H1 (cell line): ENCODE measurements around the gene DYRK1A. TPM values are rescaled to one million over a fixed set of nuclear protein-coding genes. Genes with fewer than 3 reads are reported as not detected.

ENCODE experiments used
- CTCF ChIA-PET: fragments of 300-600 bp; sonication (Branson Sonifier 250); formaldehyde crosslinking; loops from one replicate; lab custom pipeline; 2021; ENCODE audit not compliant: partially characterized antibody; lab: Charles Lee
- POLR2A ChIA-PET: fragments of 300-600 bp; sonication (Branson Sonifier 250); formaldehyde crosslinking; loops from one replicate; lab custom pipeline; 2021; ENCODE audit warnings: inconsistent platforms; ENCODE audit not compliant: partially characterized antibody; lab: Charles Lee
- DNase-seq, 2 experiments: peaks; one replicate each; pipeline versions ENCODE4 v3.0.0 to v3.0.0-alpha.2; 2010 to 2022; ENCODE audit warnings: low spot score in 2 of 2, low read depth in 1 of 2, mixed read lengths in 1 of 2
- FAIRE-seq: peaks from 2 replicates; lab custom pipeline; 2011; peaks lifted over from hg19 to GRCh38; lab: Jason Lieb, UNC
- H2AFZ ChIP-seq: 2 replicates; pipeline ENCODE4 v1.8.1; 2012; ENCODE audit warnings: low read length, inconsistent platforms
- H2AK5ac ChIP-seq: 2 replicates; pipeline ENCODE4 v1.6.1; 2013; ENCODE audit warnings: low read depth, low read length
- H2BK120ac ChIP-seq: replicated peaks from 2 replicates; pipeline ENCODE3; 2013; ENCODE audit warnings: low read depth, low read length, inconsistent platforms
- H2BK12ac ChIP-seq: 2 replicates; pipeline ENCODE4 v1.6.1; 2013; ENCODE audit warnings: low read depth, low read length
- H2BK15ac ChIP-seq: 2 replicates; pipeline ENCODE4 v1.6.1; 2013; ENCODE audit warnings: low read length
- H2BK20ac ChIP-seq: 2 replicates; pipeline ENCODE4 v1.6.1; 2013; ENCODE audit warnings: low read length
- H2BK5ac ChIP-seq: 2 replicates; pipeline ENCODE4 v1.6.1; 2013; ENCODE audit warnings: low read depth, low read length
- H3K14ac ChIP-seq: 2 replicates; pipeline ENCODE4 v1.6.1; 2013; ENCODE audit warnings: inconsistent platforms; ENCODE audit not compliant: insufficient read length
- H3K18ac ChIP-seq: 2 replicates; pipeline ENCODE4 v1.6.1; 2013; ENCODE audit warnings: low read length; ENCODE audit errors: extremely low read depth
- H3K23ac ChIP-seq: 2 replicates; pipeline ENCODE4 v1.6.1; 2013; ENCODE audit warnings: inconsistent platforms; ENCODE audit not compliant: insufficient read length
- H3K23me2 ChIP-seq: 2 replicates; pipeline ENCODE4 v1.6.1; 2013; ENCODE audit warnings: low read depth, low read length
- H3K27ac ChIP-seq: 2 replicates; pipeline ENCODE4 v1.6.1; 2011; ENCODE audit warnings: low read depth, low read length, inconsistent platforms
- H3K27me3 ChIP-seq, 4 experiments: replicated peaks in 1 of 4; 1 replicate in 1 of 4; 2 replicates in 3 of 4; pipeline versions ENCODE4 v1.6.1 to v1.8.1; 2011 to 2013; ENCODE audit warnings: low read length in 3 of 4, mild to moderate bottlenecking in 3 of 4, inconsistent platforms in 2 of 4, mixed read lengths in 2 of 4, moderate library complexity in 1 of 4; ENCODE audit not compliant: control insufficient read depth in 3 of 4, insufficient read depth in 3 of 4; ENCODE audit errors: extremely low read depth in 1 of 4
- H3K36me3 ChIP-seq, 4 experiments: 2 replicates each; pipeline versions ENCODE4 v1.6.1 to v1.8.1; 2011 to 2013; ENCODE audit warnings: mild to moderate bottlenecking in 4 of 4, low read length in 3 of 4, moderate library complexity in 2 of 4, control low read depth in 1 of 4, inconsistent platforms in 1 of 4; ENCODE audit not compliant: insufficient read depth in 4 of 4, control insufficient read depth in 2 of 4
- H3K4ac ChIP-seq: replicated peaks from 2 replicates; pipeline ENCODE3; 2013; ENCODE audit warnings: low read length, low read depth, mixed read lengths, inconsistent platforms; ENCODE audit not compliant: insufficient read length
- H3K4me1 ChIP-seq, 4 experiments: replicated peaks in 1 of 4; 1 replicate in 1 of 4; 2 replicates in 3 of 4; pipeline versions ENCODE4 v1.6.1 to v1.8.1; 2011 to 2013; ENCODE audit warnings: low read length in 3 of 4, inconsistent platforms in 2 of 4, mixed read lengths in 1 of 4; ENCODE audit not compliant: insufficient read depth in 4 of 4, control insufficient read depth in 3 of 4
- H3K4me2 ChIP-seq, 2 experiments: 2 replicates each; pipeline versions ENCODE4 v1.6.1 to v1.8.1; 2011 to 2013; ENCODE audit warnings: low read depth in 2 of 2, low read length in 2 of 2, control low read depth in 1 of 2, inconsistent platforms in 1 of 2, mild to moderate bottlenecking in 1 of 2; ENCODE audit not compliant: insufficient read depth in 1 of 2
- H3K4me3 ChIP-seq, 4 experiments: fragments of 200-600, 300-600 bp in 1 of 4; sonication (generic), shearing (Covaris generic), sonication (Bioruptor Twin) in 1 of 4; 2 replicates each; pipeline versions ENCODE4 v1.5.1 to v1.8.1; 2011 to 2016; ENCODE audit warnings: low read length in 4 of 4, low read depth in 3 of 4, control low read depth in 2 of 4, inconsistent platforms in 2 of 4, mild to moderate bottlenecking in 2 of 4, mixed read lengths in 1 of 4, moderate library complexity in 1 of 4; ENCODE audit not compliant: insufficient read depth in 2 of 4; ENCODE audit errors: extremely low read depth in 1 of 4
- H3K56ac ChIP-seq: replicated peaks from 2 replicates; pipeline ENCODE3; 2013; ENCODE audit warnings: low read depth, mild to moderate bottlenecking, mixed read lengths, low read length, inconsistent platforms; ENCODE audit not compliant: insufficient read length
- H3K79me1 ChIP-seq: 2 replicates; pipeline ENCODE4 v1.6.1; 2013; ENCODE audit warnings: low read depth, low read length, control low read depth
- H3K79me2 ChIP-seq, 2 experiments: 2 replicates each; pipeline versions ENCODE4 v1.6.1 to v1.8.1; 2012 to 2013; ENCODE audit warnings: low read length in 2 of 2, mild to moderate bottlenecking in 2 of 2, inconsistent platforms in 1 of 2; ENCODE audit not compliant: insufficient read depth in 2 of 2, control insufficient read depth in 1 of 2
- H3K9ac ChIP-seq, 4 experiments: replicated peaks in 1 of 4; 1 replicate in 1 of 4; 2 replicates in 3 of 4; pipeline versions ENCODE4 v1.6.1 to v1.8.1; 2011 to 2013; ENCODE audit warnings: low read depth in 3 of 4, low read length in 3 of 4, control low read depth in 2 of 4, mild to moderate bottlenecking in 2 of 4, moderate library complexity in 2 of 4, inconsistent platforms in 1 of 4; ENCODE audit errors: extremely low read depth in 1 of 4
- H3K9me3 ChIP-seq, 2 experiments: 2 replicates each; pipeline versions ENCODE4 v1.6.1 to v1.8.1; 2012 to 2013; ENCODE audit warnings: mild to moderate bottlenecking in 2 of 2, moderate library complexity in 2 of 2, control low read depth in 1 of 2, inconsistent platforms in 1 of 2, low read depth in 1 of 2, low read length in 1 of 2, mixed read lengths in 1 of 2; ENCODE audit not compliant: insufficient read depth in 2 of 2
- H4K20me1 ChIP-seq, 2 experiments: replicated peaks in 1 of 2; 2 replicates each; pipeline versions ENCODE3 to v1.8.1; 2011 to 2013; ENCODE audit warnings: inconsistent platforms in 2 of 2, low read length in 2 of 2, mild to moderate bottlenecking in 1 of 2; ENCODE audit not compliant: insufficient read depth in 2 of 2, control insufficient read depth in 1 of 2
- H4K5ac ChIP-seq: 2 replicates; pipeline ENCODE4 v1.6.1; 2013; ENCODE audit warnings: low read length, low read depth, mixed read lengths, inconsistent platforms; ENCODE audit not compliant: insufficient read length
- H4K8ac ChIP-seq: 2 replicates; pipeline ENCODE4 v1.8.0; 2013; ENCODE audit warnings: mild to moderate bottlenecking, moderate library complexity, low read length, inconsistent platforms; ENCODE audit not compliant: insufficient read depth; ENCODE audit errors: extremely low read depth
- H4K91ac ChIP-seq: replicated peaks from 2 replicates; pipeline ENCODE3; 2013; ENCODE audit warnings: low read length, mixed read lengths, inconsistent platforms; ENCODE audit not compliant: insufficient read length
- PHF8 ChIP-seq: fragments of 200-600 bp; sonication (generic); conservative IDR thresholded peaks from 2 replicates; pipeline ENCODE4 v1.7.1; 2012; ENCODE audit warnings: low read depth, mild to moderate bottlenecking, inconsistent platforms, low read length, moderate library complexity
- YY1 ChIP-seq: IDR thresholded peaks from 2 replicates; pipeline ENCODE4 v1.6.1; 2011; ENCODE audit warnings: low read depth, mild to moderate bottlenecking, low read length
- WGBS, 2 experiments: shearing (Covaris generic) in 1 of 2; methylation state at CpG; one replicate each; pipeline versions ENCODE4 v1.1.6 to v1.1.7; 2013 to 2015; ENCODE audit warnings: low lambda C conversion rate in 2 of 2, mixed read lengths in 2 of 2, inconsistent platforms in 1 of 2, low coverage in 1 of 2, missing lambda C conversion rate in 1 of 2; ENCODE audit not compliant: insufficient replicate concordance in 2 of 2, insufficient coverage in 1 of 2, insufficient read length in 1 of 2; ENCODE audit errors: extremely low coverage in 1 of 2, missing lambda C conversion rate in 1 of 2; 5-methylcytosine and 5-hydroxymethylcytosine counted together
- polyA plus RNA-seq, 7 experiments: library from polyadenylated mRNA; depleted of rRNA in 3 of 7; stranded (reverse) in 5 of 7; unstranded in 2 of 7; fragments of >200 nt in 5 of 7; fragments of 200-250 nt in 2 of 7; gene quantifications; 1 replicate in 5 of 7; 2 replicates in 1 of 7; 4 replicates in 1 of 7; pipeline versions ENCODE4 v1.2.1 to v1.2.3, GENCODE V29; 2011 to 2013; ENCODE audit warnings: missing spikeins in 2 of 7, mixed read lengths in 2 of 7
- total RNA-seq: library from RNA; stranded (reverse); fragmentation: NEBNext Ultra II Directional; extraction: Animal tissue kit (Norgen Biotek cat#: 25700); gene quantifications from 2 replicates; pipeline ENCODE4 v1.2.1, GENCODE V29; 2021

Gene DYRK1A
- total and polyA plus RNA-seq, 2 of the 8 experiments (the other 6 are each of a cell fraction or from before 2014, with no cell fraction given) = 61.1 to 62.2 TPM

DNA sequence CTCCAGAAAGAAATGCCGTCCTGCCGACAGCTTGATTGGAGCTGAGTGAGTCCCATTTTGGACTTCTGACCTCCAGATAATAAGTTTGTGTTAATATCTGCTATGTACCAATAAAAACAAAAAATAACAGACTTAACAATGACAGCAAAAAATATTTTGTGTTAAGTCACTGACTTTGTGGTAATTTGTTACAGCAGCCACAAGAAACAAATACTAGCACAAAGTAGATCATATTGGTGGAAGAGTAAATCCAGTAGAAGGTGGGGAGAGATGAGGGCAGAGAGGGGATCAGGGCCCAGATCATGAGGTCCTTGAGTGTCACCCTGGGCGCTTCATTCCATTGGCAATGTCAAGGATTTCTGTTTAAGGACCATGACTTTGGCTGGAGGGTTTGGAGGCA, 168.6 kb downstream of the DYRK1A start:
- Histone ChIP-seq H3K27me3 (no peaks in the 10 kb centered on the region), H4K20me1 (no peaks in the 10 kb centered on the region), H4K8ac (no peak overlapping the region), H2AK5ac (no peak overlapping the region), H3K4me2 (no peak overlapping the region), H3K9me3 (peaks cover 0 to 2% of the 10 kb centered on the region in 2 experiments; a peak in 2 of 4 replicates), H2BK12ac (peak overlapping the region; percentile 83), H3K23ac (no peak overlapping the region), H3K23me2 (no peaks in the 10 kb centered on the region; the same call in 1 of the 2 replicates), H3K79me1 (no peaks in the 10 kb centered on the region), H4K5ac (no peak overlapping the region), H4K91ac (peak overlapping the region; percentile 17), H3K36me3 (no peaks in the 10 kb centered on the region), H3K14ac (no peak overlapping the region), H3K79me2 (no peaks in the 10 kb centered on the region), H3K56ac (no peak overlapping the region), H3K4me1 (no peaks in the 10 kb centered on the region; a peak in 2 of 7 replicates), H2BK20ac (peak overlapping the region; percentile 94; the same call in 1 of the 2 replicates), H2BK5ac (0 out of 2 replicates have a peak overlapping the region, but pooled peaks have one; percentile 73), H3K27ac (no peak overlapping the region), H3K9ac (no peak overlapping the region), H3K4me3 (no peak overlapping the region), H2BK15ac (peak overlapping the region; percentile 46; the same call in 1 of the 2 replicates), H3K18ac (no peak overlapping the region), H2AFZ (no peak overlapping the region), H2BK120ac (no peak overlapping the region), H3K4ac (no peak overlapping the region)
- FAIRE-seq = no peak
- WGBS, 2 experiments = 86% methylated on average over 3 of the region's 3 CpGs; no CpG with 5 or more reads in 1 of the 2 experiments
- POLR2A ChIA-PET = interaction anchor here (1.6 kb wide), 1 partner anchor 9 kb away, joined by 4 read pairs; no protein-coding TSS in a partner anchor
- no peak for DNase-seq
- TF ChIP-seq YY1 (no peak), PHF8 (no peak)
- CTCF ChIA-PET = interaction anchor here (0.6 to 1.3 kb wide), 6 partner anchors 16 to 138 kb away, joined by 3 to 4 read pairs (median 3); no protein-coding TSS in a partner anchor
